ENCODE measurements around the gene ORC4. TPM values are rescaled to one million over a fixed set of nuclear protein-coding genes. Genes with fewer than 3 reads are reported as not detected.

ORC4 gene
- total RNA-seq, 1 donor from 2014 or later, result 57.9 TPM

GRCh38 chr2:148052687-148053086, 32.1 kb upstream of the ORC4 start:
- TF ChIP-seq CTCF (IDR thresholded peaks at IDR 0.05; ENCODE audit: insufficient read depth, low read length, severe bottlenecking), result no peak
- Histone ChIP-seq H3K4me3 (ENCODE audit: low read depth, low read length) (no peak overlapping the region), H3K27me3 (ENCODE audit: control insufficient read depth, insufficient read depth, low read length) (no peaks in the 10 kb centered on the region), H3K36me3 (ENCODE audit: control insufficient read depth, insufficient read depth, low read length) (no peaks in the 10 kb centered on the region)
- FAIRE-seq (no peak), DNase-seq (ENCODE audit: low read depth) (no peak)

- FAIRE-seq (no peak), DNase-seq (ENCODE audit: low read depth) (no peak)
- Histone ChIP-seq H3K27me3 (ENCODE audit: control insufficient read depth, insufficient read depth, low read length) (no peaks in the 10 kb centered on the region), H3K36me3 (ENCODE audit: control insufficient read depth, insufficient read depth, low read length) (no peaks in the 10 kb centered on the region), H3K4me3 (ENCODE audit: low read depth, low read length) (no peak overlapping the region)
- no peak for TF ChIP-seq CTCF (IDR thresholded peaks at IDR 0.05; ENCODE audit: insufficient read depth, low read length, severe bottlenecking)
Observed at GRCh38 chr2:148049284-148049683, 28.7 kb upstream of the ORC4 start.

- FAIRE-seq (no peak), DNase-seq (ENCODE audit: low read depth) (no peak)
- Histone ChIP-seq H3K4me3 (ENCODE audit: low read depth, low read length) (no peak overlapping the region), H3K36me3 (ENCODE audit: control insufficient read depth, insufficient read depth, low read length) (no peaks in the 10 kb centered on the region), H3K27me3 (ENCODE audit: control insufficient read depth, insufficient read depth, low read length) (no peaks in the 10 kb centered on the region)
- no peak for TF ChIP-seq CTCF (IDR thresholded peaks at IDR 0.05; ENCODE audit: insufficient read depth, low read length, severe bottlenecking)
Observed at GRCh38 chr2:148048475-148049221, 28.1 kb upstream of the ORC4 start.

- Histone ChIP-seq H3K4me3 (ENCODE audit: low read depth, low read length) (no peak overlapping the region), H3K36me3 (ENCODE audit: control insufficient read depth, insufficient read depth, low read length) (no peaks in the 10 kb centered on the region), H3K27me3 (ENCODE audit: control insufficient read depth, insufficient read depth, low read length) (no peaks in the 10 kb centered on the region)
- TF ChIP-seq CTCF (IDR thresholded peaks at IDR 0.05; ENCODE audit: insufficient read depth, low read length, severe bottlenecking), result no peak
- no peak for FAIRE-seq
- DNase-seq (ENCODE audit: low read depth), result no peak
Observed at GRCh38 chr2:148046802-148047201, 26.3 kb upstream of the ORC4 start.

- Histone ChIP-seq H3K4me3 (ENCODE audit: low read depth, low read length) (no peak overlapping the region), H3K27me3 (ENCODE audit: control insufficient read depth, insufficient read depth, low read length) (no peaks in the 10 kb centered on the region), H3K36me3 (ENCODE audit: control insufficient read depth, insufficient read depth, low read length) (no peaks in the 10 kb centered on the region)
- no peak for TF ChIP-seq CTCF (IDR thresholded peaks at IDR 0.05; ENCODE audit: insufficient read depth, low read length, severe bottlenecking)
- no peak for FAIRE-seq
- peak; percentile 73 for DNase-seq (ENCODE audit: low read depth)
Observed at GRCh38 chr2:148044322-148044721, 23.8 kb upstream of the ORC4 start.

GRCh38 chr2:148042219-148042618, 21.7 kb upstream of the ORC4 start:
- Histone ChIP-seq H3K36me3 (ENCODE audit: control insufficient read depth, insufficient read depth, low read length) (no peaks in the 10 kb centered on the region), H3K27me3 (ENCODE audit: control insufficient read depth, insufficient read depth, low read length) (no peaks in the 10 kb centered on the region), H3K4me3 (ENCODE audit: low read depth, low read length) (no peak overlapping the region)
- FAIRE-seq, result no peak
- TF ChIP-seq CTCF (IDR thresholded peaks at IDR 0.05; ENCODE audit: insufficient read depth, low read length, severe bottlenecking), result no peak
- no peak for DNase-seq (ENCODE audit: low read depth)

Data from bronchial epithelial cell (primary cell).